Stimulated activated CD8-positive, alpha-beta memory T cell treated with anti-CD3 and anti-CD28 coated beads, Interleukin-15, amount 100 ng/mL, for 4 hours (primary cell): ENCODE results near the gene GMDS.

ENCODE experiments used
- DNase-seq, 2 donors: peaks; one replicate each; pipeline ENCODE4 v3.0.0-alpha.2; 2020; ENCODE audit warnings: low read depth in 2 of 2

Gene GMDS

DNA sequence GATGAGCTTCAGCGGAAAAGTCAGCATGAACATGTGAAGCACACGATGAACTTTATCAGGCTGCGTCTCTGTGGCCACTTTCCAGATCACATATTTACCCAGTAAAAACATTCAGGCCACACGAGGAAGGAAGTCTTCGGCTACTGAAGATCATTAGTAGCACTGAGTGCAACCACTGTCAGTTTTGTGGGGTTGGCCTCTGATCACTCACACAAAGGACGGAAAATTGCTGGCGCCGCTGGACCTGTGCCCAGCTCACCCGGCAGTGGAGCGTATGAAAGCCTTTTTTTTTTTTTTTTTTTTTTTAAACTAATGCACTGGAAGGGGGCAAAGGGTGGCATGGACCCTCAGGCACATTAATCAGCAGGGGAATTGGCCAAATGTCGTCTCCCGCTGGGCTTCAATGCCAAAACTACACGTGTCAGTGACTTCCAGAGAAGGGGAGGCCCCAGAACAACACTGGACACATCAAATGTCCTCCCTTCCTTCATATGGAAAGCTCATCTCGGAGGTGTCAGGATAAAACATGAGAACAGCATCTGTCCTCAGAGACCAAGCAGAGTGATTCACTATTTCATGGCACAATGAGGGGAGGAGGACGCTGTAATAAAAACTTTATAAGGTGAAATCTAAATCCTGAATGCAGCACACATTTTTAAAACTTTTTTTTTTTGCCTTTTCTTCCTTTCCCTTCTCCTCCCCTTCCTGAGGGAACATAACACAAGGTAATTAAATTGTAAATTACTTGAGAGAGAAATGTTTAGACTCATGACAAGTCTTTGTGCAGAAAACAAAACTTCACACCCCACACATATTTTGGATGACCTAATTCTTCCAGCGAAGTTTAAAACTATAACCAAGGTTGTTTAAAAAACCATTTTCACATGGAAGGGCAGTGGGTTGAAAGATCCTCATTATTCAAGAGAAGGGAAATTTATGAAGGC, 412.3 kb downstream of the GMDS start:
- no peak for DNase-seq

DNA sequence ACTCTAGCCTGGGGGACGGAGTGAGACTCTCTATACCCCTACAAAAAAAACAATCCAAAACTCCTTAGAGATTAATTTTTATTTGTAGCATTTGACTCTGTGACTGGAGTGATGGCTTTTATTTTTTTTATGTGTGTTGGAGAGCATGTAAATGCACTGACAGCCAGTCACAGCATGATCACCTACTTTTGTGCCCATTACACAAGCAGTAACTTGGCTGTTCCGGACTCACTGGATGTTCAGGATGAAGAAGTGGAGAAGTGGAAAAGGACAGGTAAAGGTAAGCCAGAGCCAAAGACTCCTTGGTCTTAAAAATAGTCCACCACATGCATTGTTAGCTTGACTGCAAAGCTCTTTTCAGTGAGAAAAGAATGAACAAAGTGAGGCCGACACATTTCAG, 413.0 kb downstream of the GMDS start:
- DNase-seq = no peak

DNA sequence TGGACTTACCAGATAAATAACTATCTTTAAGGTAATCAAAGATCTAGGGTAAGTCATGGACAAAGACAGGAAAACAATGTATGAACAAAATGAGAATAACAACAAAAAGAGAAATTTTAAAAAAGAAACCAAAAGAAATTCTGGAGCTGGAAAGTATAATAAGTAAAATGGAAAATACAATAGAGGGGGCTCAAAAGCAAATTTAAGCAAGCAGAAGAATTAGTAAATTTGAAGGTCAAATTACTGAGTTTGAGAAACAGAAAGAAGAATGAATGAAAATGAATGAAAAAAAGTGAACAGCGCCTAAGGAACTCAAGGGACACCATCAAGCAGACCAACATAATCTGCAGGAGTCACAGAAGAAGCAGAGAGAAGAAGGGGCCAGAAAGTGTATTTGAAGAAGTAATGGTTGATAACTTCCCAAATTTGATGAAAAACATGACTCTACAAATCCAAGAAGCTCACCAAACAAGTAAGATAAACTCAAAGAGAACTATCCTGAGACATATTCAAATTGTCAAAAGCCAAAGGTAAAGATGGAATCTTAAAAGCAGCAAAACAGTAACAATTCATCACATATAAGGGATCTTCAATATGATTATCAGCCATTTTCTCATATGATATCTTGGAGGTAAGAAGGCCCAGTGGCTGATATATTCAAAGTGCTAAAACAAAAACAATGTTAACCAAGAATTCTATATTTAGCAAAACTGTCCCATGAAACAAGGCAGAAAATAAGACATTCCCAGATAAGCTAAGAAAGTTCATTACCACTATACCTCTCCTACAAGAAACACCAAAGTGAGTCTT, 417.2 kb downstream of the GMDS start:
- no peak for DNase-seq

DNA sequence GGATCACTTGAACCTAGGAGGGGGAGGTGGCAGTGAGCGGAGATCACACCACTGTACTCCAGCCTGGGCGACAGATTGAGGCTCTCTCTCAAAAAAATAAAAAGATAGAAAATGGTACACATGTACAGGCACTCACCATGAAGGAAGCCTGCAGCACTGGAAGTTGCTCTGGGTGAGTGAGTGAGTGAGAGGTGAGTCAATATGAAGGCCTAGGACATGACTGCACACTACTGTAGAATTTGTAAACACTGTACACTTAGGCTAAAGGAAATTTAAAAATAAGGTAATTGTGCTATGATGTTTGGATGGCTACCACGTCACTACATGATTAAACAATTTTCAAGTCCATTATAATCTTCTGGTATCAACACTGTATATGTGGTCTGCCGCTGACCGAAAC, 419.5 kb downstream of the GMDS start:
- DNase-seq = no peak

DNA sequence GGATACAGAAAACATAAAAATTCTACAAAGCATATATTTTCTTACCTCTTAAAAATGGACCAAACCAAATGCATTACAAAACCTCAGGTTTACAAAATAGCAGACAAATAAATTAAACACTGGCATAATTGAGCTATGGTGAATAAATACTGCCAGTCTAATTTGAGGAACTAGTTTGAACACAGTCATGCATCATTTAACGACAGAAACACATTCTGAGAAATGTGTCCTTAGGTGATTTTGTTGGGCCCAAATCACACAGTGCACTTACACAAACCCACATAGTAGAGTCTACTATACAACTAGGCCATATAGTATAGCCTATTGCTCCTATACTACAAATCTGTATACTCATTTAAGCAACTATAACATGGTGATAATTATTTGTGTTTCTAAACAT, 420.1 kb downstream of the GMDS start:
- no peak for DNase-seq

DNA sequence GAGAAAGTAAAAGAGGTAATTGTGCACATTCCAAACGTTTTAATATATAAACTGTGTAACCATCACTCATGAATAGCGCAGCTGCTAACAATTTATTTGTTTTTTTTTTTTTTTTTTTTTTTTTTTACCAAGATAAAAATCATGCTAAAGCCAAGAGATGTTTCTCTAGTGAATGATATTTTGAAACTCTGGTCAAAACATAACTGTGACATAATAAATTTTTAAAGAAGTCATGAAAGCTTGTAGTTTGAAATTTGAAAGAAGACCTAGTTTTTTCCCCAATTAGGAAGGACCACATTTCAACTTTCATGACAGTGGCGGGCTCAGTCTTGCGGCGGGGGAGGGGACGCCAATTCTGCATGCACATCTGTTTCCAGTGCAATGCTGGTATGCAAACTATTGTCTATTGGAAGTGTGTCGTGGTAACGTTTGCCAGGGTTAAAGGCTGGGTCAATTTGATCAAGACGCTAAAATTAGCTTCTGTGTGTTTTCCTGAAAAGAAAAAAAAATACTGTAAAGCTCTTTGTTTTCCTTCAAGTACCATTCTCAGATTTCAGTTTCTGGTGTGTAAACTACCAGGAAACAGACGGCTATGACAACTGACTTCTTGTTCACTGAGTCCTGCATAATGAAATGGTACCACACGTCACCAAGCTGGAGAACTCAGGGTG, 423.8 kb downstream of the GMDS start:
- no peak for DNase-seq

DNA sequence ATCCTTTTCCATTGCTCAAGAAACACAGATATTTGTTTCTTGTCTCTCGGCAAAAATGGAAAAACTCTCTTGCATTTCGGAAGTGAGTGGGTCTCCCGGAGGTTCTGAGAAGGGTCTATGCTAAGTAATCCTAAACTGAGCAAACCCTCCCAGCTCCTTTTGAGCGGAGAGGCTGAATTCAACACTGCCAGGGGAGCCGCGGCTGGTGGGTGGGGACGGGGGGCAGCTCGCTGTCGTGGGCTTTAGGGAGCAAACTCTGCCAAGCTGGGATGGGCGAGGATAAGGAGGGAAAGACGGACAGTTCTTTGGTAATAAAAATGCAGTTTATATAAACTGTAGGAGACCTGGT, 424.3 kb downstream of the GMDS start:
- DNase-seq = no peak

DNA sequence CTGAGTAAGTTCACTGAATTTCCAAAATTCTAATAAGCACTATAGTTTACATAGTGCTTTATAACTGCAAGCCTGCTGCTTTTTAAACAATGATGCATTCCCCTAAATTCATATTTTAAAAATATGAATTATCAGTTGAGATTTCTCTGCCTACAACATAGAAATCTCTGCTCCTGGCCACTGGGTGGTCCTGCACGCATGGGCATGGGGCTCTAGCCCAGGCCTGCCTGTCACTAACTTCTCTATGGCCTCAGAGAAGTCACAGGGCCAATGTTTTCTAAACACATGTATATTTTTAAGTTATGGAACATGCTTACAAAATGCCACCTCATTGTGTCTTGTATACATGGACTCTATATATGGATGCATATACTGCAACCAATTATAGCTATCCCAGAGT, 424.7 kb downstream of the GMDS start:
- DNase-seq = no peak

DNA sequence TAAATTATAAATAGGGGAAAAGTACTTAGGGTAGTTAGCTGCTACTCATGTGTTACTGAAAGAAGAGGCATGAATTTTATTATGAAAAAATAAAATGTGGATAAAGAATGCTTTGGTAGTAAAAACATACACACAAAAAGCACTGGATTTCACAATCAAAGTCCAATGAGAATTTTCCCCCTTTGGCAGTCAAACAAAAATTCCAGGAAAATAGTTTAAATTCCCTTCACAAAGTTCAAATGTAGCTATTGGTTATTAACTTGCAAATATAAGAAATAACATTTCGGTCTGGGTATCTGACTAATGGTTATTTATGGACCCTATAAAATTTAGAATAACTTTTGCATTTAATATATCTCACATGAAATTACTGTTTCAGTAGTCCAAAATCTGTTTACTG, 425.2 kb downstream of the GMDS start:
- no peak for DNase-seq

DNA sequence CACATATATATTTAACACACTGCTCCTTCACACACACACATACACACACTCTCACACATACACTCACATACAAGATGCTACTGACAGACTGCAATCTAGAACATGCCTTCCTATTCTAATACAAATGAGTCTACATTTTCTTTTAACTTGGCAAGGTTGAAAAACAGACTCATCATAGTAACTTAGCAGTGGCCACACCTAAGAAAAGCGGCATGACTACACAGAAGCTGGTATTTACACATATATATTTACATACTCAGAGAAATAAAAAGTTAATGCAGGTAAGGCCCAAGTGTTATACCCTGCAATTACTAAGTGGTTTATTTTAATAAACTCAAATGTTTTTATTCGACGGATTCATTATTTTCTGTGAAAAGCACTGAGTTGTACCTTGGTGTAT, 426.4 kb downstream of the GMDS start:
- DNase-seq = no peak

DNA sequence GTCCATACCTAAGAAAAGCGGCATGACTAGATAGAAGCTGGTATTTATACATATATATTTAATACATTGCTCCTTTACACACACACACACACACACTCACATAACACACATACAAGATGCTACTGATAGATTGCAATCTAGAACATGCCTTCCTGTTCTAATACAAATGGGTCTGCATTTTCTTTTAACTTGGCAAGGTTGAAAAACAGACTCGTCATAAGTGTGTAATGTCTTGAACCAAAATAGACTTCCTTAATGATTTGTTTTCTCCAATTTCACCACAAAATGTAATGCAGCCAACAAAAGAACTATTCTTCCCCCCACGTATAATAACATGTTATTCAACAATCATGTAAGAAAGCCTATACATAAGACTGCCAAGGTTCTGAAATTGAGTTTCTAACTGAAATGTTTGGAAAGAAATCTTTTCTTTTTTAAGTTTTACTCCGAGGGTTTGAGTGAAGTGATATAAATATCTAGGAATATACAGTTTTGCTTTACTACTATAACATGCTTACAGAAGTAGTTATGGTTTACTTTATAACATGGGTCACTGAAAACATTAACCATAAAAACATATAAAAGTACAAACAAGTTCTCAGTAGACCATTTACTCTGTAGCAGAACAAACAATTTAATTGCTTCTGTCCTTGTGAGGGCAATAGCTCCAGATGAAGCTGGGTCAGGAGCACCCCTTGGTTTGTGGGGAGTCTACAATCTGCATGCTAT, 428.2 kb downstream of the GMDS start:
- no peak for DNase-seq

DNA sequence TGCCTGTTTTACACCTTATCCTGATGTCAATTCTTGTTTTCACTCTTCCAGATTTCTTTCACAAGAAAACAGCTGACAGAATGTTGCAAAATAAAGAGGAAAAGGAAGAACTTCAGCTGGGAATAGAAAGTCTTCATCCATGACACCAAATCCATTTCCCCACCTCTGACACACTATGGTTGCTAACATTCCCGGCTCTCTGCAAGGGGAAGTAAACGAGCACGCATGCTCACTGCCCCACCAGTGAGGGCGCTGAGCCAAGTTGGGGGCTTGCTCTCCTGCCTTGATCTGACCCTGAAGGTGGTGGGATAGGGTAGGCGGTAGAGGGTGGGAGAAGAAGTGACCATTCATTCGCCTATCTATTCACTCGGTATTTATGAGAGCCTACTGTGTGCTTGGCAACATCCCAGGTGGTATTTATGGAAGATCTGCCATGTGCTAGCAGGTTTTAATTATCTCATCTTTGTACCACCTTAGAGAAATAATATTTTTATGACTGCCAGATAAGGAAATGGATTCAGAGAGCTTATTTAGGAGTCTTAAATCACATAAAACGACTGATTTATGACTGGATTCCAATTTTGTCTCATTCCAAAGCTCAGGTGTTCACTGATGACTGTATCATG, 429.5 kb downstream of the GMDS start:
- DNase-seq = no peak

DNA sequence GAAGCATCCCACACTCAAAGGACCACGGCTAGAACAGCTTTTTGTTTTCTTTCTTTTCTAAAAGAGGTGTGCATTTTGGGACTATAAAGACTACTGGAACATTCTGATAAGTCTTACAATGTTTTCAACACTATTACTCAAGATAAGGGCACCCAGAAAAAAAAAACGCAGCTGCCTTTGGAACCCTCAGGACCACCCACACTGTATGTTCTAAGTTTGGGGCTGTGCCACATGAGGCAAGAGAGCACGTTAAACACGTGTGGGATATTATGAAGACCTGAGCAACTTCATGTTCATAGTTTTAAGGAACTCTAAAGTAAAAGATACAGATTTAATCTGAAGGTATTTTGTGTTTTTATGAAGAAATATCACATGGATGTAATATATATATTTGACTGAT, 431.1 kb downstream of the GMDS start:
- no peak for DNase-seq

DNA sequence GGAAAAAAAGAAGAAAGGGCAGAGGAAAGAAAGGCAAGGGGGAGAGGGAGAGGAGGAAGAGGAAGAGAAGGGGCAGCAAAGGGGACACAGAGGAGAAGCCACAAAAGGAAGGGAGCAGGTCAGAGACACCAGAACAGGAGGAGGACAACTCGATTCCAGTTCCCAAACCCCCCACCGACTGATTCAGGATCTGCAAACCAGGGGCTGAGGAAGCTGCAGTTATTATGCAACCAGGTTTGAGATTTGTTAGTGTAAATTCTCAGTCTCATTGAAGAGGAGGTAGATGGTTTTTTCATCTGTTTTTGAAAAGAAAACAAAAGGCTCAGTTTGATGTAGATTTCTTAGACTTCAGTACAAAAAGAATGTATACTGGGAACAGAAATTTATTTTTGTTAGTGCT, 432.9 kb downstream of the GMDS start:
- DNase-seq = no peak

DNA sequence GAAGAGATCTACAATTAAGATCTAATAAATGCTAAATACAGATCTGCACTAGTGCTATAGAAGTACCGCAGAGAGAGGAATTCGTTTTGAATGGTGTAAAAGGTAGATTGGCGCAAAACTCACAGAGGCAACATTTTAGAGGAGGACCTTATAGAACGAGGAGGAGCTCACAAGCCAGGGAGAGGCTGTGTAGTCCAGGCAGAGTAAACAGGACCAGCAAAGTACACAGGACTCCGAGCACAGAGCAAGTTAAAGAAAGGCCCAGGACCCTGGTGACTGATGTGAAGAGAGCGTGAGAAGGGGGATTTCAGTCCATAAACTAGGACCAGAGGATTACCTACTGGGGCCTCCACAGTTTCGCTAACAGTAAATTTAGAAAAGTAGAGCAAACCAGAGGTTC, 433.4 kb downstream of the GMDS start:
- DNase-seq = no peak

DNA sequence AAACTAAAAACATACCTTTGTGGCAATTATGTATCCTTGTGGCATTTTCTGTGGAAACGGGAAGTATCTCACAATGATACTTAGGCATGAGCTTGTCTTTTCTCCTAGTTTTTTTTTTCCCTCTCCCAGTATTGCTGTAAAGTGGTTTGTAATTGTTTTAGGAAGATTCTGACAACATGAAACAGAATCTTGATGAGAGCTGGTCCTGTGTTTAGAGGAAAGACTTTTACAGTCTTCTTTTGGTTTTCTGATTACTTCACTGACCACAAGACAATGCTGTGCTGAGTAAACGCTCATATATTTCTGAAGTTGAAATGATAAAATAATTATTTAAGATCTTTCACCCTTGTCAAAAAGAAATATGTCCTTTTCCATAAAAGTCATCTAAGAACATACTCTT, 434.5 kb downstream of the GMDS start:
- DNase-seq = no peak

DNA sequence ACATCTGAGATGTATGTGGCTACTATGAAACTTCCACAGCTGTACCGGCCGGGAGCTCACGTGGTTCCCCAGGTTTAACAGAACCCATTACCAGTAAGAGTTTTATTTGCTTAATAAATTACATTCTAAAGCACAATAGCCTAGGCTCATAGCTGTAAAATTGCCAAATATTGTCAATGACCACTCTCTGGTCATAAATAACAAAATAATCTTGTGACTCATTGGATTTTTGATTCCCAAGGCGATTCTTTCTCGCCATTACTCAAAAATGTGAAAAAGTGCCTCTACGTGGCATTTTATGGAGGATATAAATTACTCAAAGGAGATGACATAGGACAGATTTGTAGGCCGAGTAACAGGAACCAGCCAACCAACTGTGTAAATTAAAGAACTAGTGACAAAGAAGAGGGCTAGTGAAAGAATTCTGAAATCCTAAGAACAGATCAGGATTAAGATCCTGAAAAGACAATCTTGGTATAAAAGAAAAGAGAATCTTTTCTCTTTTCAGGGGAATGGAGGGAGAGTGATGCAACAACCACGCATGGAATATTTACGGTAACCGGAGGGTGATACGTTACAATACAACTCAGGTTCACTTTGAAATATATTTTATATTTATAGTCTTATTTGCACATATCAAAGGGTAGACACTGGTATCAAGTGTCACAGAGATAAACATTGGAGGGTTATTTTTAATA, 436.0 kb downstream of the GMDS start:
- DNase-seq = no peak

DNA sequence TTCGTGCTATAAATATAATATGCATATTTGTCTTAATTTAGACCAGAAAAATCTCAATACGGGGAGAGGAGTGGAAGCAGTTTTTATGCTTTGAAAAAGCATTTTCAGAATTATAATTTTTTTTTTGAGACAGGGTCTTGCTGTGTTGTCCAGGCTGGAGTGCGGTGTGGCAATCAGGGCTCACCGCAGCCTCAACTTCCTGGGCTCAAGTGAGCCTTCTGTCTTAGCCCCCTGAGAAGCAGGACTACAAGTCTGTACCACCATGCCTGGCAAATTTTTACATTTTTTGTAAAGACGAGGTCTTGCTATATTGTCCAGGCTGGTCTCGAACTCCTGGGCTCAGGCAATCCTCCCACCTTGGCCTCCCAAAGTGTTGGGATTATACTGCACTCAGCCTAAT, 438.5 kb downstream of the GMDS start:
- no peak for DNase-seq

DNA sequence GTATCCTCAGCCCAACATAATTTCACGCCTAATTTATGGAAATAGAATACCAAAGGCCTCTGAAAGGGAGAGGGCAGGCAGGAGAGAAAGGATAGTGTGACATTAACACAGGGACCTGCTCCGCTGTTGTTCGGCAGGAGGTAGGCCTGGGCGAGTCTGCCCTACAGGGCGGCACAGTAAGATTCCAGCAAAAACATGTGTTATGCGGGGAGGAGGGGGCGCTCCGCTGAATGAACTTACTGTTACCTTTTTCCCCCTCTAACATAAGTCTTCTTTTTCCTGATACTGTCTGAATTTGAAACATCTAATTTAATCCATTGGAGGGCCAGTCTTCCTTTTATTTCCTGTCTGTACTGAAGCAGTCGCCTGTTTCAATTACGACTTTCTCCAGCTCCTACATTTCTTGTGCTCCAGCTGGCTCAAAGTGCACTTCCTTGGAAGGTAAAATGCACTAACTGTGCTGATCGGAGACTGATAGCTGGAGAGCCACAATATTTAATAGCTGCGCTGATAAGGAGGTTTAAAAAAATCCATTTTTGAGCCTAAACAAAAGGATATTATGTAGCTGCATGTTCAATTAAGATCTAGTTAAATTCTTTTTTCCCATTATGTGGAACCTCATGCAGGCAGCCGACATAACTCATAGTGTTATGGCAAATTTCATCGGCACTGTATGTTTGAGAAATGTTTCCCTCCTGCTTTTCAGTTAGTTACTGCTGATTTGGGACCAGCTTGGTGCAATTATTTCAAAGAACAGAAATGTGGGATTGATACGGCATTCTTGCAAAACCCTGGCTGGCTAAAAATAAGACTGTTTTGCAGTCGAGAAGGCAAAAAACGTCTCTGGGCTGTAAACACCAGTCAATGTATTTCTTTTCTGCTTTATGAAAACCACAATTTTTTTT, 442.7 kb downstream of the GMDS start:
- DNase-seq = no peak

DNA sequence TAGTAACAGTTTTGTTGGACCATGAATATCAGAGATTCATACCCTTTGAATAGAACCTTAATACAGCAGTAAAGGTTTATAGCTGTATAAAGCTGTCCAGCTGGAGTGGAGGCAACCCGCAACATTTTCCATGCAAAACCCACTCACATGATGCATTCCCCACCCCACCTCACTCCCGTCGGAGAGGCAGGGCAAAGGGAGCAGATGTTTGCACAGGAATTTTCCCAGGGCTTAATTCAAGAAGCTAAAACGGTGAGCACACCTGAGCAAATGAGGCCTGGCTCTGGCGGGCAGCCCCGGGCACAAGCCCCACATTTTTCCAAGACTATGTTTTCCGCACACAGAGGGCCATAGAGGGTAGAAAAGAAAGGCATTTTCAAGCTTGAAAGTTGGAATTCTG, 444.0 kb downstream of the GMDS start:
- no peak for DNase-seq
